HT1080 (cell line): ENCODE results near the gene IRAK2. TPM values are rescaled to one million over a fixed set of nuclear protein-coding genes. Genes with fewer than 3 reads are reported as not detected.
A peak's percentile ranks its signal among the peaks of the same experiment; 100 is the strongest.
"Not testable (repeated sequence)": the region's sequence is repeated elsewhere in the genome, so short reads cannot be mapped to it uniquely, and the experiment has no call there.

Source experiments
- DNase-seq: peaks from one replicate; pipeline ENCODE4 v3.0.0-alpha.2; 2015; ENCODE audit warnings: low read depth
- total RNA-seq: library from RNA; depleted of rRNA; stranded (reverse); fragments of >200 nt; shearing (Covaris generic); gene quantifications from 2 replicates; pipeline ENCODE4 v1.2.3, GENCODE V29; 2014

The IRAK2 gene
- total RNA-seq, 1 experiment from 2014 or later, result 9.1 TPM

GRCh38 chr3:10248984-10249748 is 84.4 kb downstream of the IRAK2 start:
- DNase-seq, result peak; percentile 42

- no peak for DNase-seq
Measured at GRCh38 chr3:10249833-10250232, 85.1 kb downstream of the IRAK2 start.

GRCh38 chr3:10251006-10251405 is 86.3 kb downstream of the IRAK2 start:
- DNase-seq, result no peak

- no peak for DNase-seq
Measured at GRCh38 chr3:10253731-10254130, 89.0 kb downstream of the IRAK2 start.

GRCh38 chr3:10255835-10256234 is 91.1 kb downstream of the IRAK2 start:
- DNase-seq, result no peak

- DNase-seq, result no peak
Measured at GRCh38 chr3:10259036-10259435, 94.3 kb downstream of the IRAK2 start.

GRCh38 chr3:10259798-10260197 is 95.1 kb downstream of the IRAK2 start:
- no peak for DNase-seq

- no peak for DNase-seq
Measured at GRCh38 chr3:10260211-10260701, 95.5 kb downstream of the IRAK2 start.

GRCh38 chr3:10262027-10262426 is 97.3 kb downstream of the IRAK2 start:
- DNase-seq, result no peak

- no peak for DNase-seq
Measured at GRCh38 chr3:10263646-10264363, 99.1 kb downstream of the IRAK2 start.

- DNase-seq, result no peak
Measured at GRCh38 chr3:10265833-10266232, 101.1 kb downstream of the IRAK2 start.

GRCh38 chr3:10266936-10267335 is 102.2 kb downstream of the IRAK2 start:
- not testable (repeated sequence) for DNase-seq

- DNase-seq, result no peak
Measured at GRCh38 chr3:10268116-10268515, 103.4 kb downstream of the IRAK2 start.

- no peak for DNase-seq
Measured at GRCh38 chr3:10268930-10269329, 104.2 kb downstream of the IRAK2 start.

GRCh38 chr3:10269443-10269842 is 104.7 kb downstream of the IRAK2 start:
- no peak for DNase-seq

GRCh38 chr3:10272476-10272875 is 107.8 kb downstream of the IRAK2 start:
- DNase-seq, result not testable (repeated sequence)

- no peak for DNase-seq
Measured at GRCh38 chr3:10272977-10273376, 108.3 kb downstream of the IRAK2 start.

- DNase-seq, result no peak
Measured at GRCh38 chr3:10273702-10274305, 109.1 kb downstream of the IRAK2 start.

- DNase-seq, result no peak
Measured at GRCh38 chr3:10274601-10275000, 109.9 kb downstream of the IRAK2 start.

GRCh38 chr3:10277115-10277625 is 112.5 kb downstream of the IRAK2 start:
- no peak for DNase-seq

GRCh38 chr3:10278501-10278900 is 113.8 kb downstream of the IRAK2 start:
- no peak for DNase-seq
